GM21447 (cell line): ENCODE results near the gene HS1BP3.

Experiments used
- ATAC-seq: cut with Tn5 transposase; IDR thresholded peaks from one replicate; pipeline ENCODE4 v1.9.1; 2021; ENCODE audit not compliant: unreplicated experiment

The HS1BP3 gene

GRCh38 chr2:20604401-20604911 is 46.4 kb downstream of the HS1BP3 start:
- ATAC-seq: no peak

DNA sequence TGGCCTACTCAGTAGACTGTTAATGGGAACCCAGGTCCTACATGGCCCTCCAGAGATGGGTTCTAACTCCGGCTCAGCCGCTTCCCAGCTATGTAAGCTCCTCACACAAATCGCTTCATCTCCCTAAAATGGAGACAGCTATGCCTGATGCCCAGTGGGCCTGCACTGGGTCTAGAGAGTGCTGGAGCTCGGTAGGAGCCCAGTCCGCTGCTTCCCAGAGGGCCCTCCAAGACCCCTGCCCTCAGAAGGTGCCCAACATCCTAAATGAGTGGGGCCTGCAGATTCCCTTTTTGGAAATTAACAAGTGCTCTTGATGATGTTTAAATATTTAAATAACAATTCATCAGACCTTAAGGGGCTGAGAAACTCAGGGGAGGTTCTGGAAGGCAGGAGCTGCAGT is 47.1 kb downstream of the HS1BP3 start:
- no peak for ATAC-seq

DNA sequence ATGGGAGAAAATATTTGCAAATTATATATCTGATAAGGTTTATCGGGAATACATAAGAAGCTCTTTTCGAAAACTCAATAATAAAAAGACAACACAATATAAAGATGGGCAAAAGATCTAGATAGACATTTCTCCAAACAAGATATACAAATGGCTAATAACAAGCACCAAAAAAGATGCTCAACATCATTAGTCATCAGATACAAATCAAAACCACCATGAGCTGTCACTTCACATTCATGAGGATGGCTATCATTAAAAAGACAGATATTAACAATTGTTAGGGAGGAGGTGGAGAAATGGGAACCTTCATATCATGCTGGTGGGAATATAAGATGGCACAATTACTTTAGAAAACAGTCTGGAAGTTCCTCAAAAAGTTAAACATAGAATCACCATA is 48.1 kb downstream of the HS1BP3 start:
- ATAC-seq: no peak

GRCh38 chr2:20600756-20601325 is 50.1 kb downstream of the HS1BP3 start:
- ATAC-seq: no peak

DNA sequence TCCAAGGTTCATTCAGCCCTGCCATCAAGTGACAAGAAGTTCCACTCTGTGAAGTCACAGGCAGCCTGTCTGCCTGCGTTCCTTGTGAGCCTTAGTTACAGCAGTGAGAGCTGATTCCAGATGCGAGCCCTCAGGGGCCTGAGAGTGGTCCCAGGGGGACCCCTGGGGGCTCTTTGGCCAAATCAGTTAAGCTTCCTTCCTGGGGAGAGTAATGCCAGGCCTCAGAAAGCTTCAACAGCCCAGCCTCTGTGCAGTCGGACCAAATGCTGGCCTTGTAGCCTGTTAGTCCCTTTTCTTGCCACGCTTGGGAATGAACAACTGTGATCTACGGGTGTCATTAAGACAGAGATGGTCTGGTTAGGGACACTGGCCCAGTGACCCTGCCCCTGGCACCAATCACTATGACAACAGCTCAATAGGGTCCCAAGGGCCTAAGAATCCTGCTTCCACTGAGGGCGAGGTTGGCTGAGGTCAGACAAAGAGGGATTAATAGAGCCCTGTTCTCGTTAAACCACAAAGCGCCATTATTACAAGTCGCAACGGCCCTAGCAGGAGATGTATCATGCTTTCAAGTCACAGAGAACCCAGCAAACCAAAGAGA is 50.9 kb downstream of the HS1BP3 start:
- no peak for ATAC-seq

DNA sequence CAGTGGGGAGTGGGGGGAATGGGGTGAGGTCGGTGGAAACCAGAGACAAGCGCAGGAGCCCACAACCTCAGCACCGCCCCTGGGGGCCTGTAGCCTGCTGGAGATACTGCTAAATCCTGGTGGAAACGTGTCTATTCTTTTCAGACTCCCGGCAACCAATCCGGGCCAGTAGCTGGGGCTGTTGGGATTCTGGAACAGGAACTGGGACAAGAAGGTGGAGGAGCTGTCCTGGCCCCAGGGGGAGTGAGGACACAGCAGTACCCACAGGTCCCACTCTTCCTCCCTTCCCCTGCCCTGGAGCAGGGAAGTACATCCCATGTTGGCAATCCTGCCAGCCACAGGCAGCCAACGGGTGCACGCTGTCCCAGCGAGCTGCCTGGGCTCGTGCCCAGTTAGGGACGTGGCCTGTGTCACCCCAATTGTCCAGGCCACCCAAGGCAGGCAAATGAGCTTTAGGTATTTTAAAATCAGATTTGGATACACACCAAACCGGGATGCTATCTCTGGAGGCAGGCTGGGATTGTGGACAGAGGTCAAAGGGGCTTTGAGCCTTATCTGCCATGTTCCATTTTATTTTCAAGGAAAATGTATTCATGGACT is 51.8 kb downstream of the HS1BP3 start:
- no peak for ATAC-seq

GRCh38 chr2:20597860-20598183 is 53.1 kb downstream of the HS1BP3 start:
- no peak for ATAC-seq

DNA sequence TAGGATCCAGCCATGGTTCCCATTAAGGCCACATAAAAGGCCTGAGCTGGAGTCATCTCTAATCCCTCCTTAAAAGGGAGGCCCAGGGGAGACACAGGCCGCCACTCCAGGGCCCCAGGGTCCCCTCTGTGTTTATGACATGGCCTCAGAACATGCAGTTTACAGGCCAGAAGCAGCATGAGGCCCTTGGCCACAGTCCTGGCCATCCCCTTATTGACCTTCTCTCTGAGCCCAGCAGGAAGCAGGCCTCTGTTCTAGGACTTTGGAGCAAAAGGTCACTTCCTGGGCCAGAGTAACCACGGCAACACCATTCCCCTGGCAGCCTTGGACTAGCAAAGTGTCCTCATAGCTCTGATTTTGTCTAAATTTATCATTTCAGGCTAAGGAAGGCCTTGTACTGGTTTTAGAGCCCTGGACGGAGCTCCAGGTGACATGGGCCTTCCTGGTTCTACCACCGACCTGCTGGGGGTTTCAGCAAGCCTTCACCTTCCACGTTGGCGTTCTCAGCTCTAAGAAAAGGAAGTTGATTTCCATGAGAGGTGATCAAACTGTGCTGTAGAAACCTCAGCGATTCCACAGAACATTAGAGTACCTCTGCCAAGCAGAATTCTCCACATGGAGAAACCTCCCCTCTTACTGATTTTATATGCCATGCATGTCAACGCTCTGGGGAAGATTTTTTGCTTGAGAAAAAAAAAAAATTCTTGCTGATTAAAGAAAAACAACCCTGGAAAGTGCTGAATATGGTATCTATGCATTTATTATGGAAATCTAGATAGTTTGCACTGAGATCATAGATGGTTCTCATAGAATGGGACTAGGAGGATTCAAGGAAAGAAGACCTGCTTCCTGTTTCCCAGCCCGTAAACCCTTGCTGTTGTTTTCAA is 53.7 kb downstream of the HS1BP3 start:
- no peak for ATAC-seq

GRCh38 chr2:20596193-20596972 is 54.5 kb downstream of the HS1BP3 start:
- ATAC-seq: peak; percentile 4

DNA sequence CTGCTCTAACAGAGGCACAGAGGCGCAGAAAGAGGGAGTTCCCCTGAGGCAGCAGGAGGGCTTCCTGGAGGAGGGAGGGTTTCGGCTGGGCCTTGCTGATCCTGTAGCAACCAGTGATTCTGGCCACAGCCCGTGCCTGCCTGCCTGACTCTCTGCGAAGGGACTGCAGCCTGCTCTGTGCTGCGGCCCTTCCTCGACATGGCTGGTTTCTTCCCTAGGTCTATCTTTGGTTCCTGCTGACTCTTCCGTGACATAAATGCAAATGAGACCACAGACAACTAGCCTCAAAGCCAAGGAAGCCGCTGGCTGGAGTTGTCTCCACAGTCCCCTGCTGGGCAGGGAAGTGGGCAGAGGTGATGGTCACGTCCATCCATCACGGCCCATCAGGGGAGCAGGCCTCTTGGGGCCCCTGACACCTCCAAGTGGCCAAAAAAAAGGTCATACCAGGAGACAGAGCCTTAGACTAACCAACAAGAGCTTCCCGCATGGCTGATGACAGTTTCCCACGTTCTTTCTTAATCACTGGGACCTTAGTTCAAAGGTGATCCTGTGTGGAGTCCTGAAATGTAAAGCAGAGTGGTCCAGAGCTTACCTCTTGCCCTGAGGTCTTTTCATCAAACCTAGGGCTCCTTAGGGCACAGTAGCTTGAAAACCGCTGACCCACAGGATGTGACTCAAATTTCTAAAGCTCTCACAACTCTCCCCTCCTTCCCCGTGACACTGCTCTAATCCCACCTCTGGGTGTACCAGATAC is 55.3 kb downstream of the HS1BP3 start:
- peak; percentile 86 for ATAC-seq

DNA sequence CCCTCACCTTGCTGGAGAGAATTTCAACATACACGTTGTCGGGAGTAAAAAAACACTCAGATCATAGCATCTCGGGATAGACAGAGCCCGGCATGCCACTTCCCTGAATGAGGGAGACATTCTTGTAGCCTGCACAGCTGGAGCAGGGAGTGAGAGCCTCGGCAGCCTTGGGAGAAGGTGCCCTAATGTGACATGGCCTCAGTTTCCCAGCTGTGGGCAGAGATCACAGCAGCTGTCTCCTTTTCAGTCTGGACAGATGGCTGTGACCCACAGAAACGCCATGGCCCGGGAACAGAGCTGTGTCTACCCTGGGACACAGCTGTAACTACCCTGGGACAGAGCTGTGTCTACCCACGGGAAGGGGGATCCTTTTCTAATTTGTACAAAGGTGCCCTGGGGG is 55.9 kb downstream of the HS1BP3 start:
- no peak for ATAC-seq

- ATAC-seq: no peak
These were observed 56.7 kb downstream of the HS1BP3 start for GRCh38 chr2:20594048-20594750.

- ATAC-seq: no peak
These were observed 57.5 kb downstream of the HS1BP3 start for GRCh38 chr2:20593072-20594034.

DNA sequence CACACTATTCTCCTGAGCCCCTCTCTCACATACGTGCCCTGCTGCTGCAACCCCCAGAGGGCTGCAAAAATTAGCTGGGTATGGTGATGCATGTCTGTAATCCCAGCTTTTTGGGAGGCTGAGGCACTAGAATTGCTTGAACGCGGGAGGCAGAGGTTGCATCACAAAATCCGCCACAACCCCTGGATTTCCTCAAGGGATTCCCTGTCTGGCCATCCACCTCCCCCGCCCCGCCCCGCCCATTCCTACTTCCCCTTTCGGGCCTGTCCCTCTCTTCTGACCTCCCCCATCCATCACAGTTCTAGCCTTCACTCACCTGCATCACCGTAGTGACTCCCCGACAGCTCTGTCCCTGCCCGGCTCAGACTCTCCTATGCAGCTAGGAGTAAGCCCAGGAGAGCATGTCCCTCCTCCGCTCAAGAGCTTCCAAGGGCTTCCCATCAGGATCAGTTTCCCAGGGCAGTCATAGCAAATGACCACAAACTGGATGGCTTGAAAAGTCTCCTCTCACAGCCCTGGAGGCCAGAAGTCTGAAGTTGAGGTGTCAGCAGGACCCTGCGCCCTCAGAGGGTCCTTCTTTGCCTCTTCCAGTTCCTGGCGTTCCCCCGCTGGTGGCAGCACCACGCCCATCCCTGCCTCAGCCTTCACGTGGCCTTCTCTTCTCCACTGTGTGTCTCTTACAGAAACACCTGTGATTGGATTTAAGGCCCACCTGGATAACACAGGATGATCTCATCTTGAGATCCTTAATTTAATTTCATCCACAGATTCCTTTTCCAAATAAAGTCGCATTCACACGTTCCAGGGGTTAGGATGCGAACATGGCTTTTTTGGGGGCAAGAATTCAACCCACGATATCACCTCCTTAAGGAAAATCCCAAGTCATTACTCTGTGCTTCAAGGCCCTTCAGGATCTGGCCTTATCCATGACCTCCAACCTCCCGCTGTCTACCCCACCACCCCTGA is 58.5 kb downstream of the HS1BP3 start:
- no peak for ATAC-seq

GRCh38 chr2:20590704-20591515 is 60.0 kb downstream of the HS1BP3 start:
- no peak for ATAC-seq

DNA sequence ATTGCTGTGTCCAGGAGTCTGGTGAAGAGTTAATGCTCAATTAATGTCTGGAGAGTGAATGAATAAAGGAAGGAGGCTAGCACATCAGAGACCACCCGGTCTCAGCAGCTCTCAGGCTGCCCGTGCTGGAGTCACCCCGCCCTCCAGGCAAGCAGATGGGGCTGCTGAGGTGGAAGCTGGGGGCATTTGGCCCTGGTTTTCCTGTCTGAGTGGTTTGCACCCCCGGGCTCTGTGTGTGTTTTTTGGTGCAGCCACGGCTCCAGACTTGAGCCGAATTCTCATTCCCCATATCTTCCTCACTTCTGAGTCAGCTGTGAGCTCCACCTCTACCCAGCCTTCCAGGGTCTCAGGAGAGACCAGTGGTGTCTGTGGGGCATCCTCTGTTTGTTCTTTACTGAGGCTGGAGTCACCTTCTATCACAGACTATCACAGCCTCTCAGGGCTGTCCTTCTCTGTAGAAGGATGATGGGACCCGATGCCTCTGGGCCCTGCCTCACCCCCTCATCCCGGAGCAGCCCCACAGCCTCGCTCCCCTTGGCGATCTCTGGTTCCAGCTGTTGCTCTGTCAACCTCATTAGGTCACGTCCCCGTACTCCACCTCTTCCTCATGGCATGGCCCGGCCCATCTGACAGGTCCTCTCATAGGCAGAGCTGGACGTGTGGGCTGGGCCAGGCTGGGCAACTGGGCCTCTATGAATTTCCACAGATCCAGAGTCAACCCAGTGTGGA is 60.8 kb downstream of the HS1BP3 start:
- ATAC-seq: no peak
